NCI-H1105 treated with DMSO at 0.1 percent for 48 hours (cell line): ENCODE data around the gene SRGN.
"Not testable (repeated sequence)": the region's sequence is repeated elsewhere in the genome, so short reads cannot be mapped to it uniquely, and the experiment has no call there.

Source experiments
- DNase-seq: peaks from one replicate; lab custom pipeline; 2025; lab: John Stamatoyannopoulos, UW

The SRGN gene

GRCh38 chr10:69141304-69141703, 53.4 kb downstream of the SRGN start:
- DNase-seq: no peak

- DNase-seq: not testable (repeated sequence)
Observed at GRCh38 chr10:69142074-69142473, 54.2 kb downstream of the SRGN start.

GRCh38 chr10:69142983-69143382, 55.1 kb downstream of the SRGN start:
- no peak for DNase-seq

DNA sequence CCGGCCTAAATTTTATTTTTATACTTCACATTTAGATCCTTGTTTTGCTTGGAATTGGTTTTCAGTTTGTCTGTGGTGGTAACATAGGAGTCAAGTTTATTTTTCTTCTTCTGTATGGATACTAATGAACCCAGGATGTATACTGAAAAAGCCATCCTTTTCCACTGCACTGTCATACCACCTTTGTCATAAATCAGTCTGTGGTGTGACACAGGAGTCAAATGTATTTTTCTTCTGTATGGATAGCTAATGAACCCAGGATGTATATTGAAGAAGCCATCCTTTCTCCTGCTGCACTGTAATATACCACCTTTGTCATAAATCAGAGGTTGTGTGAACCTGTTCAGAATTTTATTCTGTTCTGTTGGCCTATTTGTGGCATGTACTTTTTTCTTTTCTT, 57.4 kb downstream of the SRGN start:
- DNase-seq: no peak

GRCh38 chr10:69145864-69146263, 58.0 kb downstream of the SRGN start:
- DNase-seq: no peak

DNA sequence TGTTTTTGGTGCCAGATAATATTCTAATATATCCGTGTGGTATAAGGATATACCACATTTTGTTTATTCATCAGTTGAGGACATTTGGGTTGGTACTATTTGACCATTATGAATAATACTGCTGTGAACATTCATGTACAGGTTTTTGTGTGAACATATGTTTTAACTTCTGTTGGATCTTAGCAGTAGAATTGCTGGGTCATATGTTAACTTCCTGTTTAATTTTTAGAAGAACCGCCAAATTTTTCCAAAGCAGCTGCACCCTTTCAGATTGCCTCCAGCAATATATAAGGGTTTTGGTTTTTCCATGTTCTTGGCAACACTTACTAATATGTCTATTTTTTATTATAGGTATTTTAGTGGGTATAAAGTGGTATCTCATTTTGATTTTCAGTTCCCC, 58.9 kb downstream of the SRGN start:
- no peak for DNase-seq

DNA sequence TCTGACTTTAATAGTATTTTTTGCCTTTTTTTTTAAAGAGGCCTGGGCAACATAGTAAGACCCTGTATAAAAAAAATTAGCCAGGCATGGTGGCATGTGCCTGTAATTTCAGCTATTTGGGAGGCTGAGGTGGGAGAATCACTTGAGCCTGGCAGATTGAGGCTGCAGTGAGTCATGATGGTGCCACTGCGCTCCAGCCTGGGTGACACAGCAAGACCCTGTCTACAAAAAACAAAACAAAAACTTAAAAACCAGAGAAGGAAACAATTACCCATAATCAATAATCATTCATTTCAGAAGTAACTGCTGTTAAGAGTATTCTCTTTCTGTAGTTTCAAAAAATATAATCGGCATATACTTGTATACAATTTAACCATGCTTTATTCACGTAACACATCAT, 64.1 kb downstream of the SRGN start:
- no peak for DNase-seq

- DNase-seq: no peak
Observed at GRCh38 chr10:69153227-69153626, 65.3 kb downstream of the SRGN start.
